Suppressor macrophage treated with lipopolysaccharide for 1 hour (primary cell): ENCODE measurements around the gene ST8SIA1.
A peak's percentile ranks its signal among the peaks of the same experiment; 100 is the strongest.
"Not testable (repeated sequence)": the region's sequence is repeated elsewhere in the genome, so short reads cannot be mapped to it uniquely, and the experiment has no call there.

ENCODE experiments used
- DNase-seq, 3 donors: peaks; one replicate each; pipeline ENCODE4 v3.0.0-alpha.2; 2020 to 2022

The ST8SIA1 gene

GRCh38 chr12:22334410-22335100 is at the start of gene ST8SIA1:
Gene ST8SIA1 (minus strand): TSS chr12:22334707. CDS start chr12:22334232, 475 bp downstream.
- DNase-seq, result peak; percentile 25 to 50 (median 33)

GRCh38 chr12:22380031-22380430 is 45.5 kb upstream of the ST8SIA1 start:
- peak in 1 of 3 donors; percentile 16 for DNase-seq

GRCh38 chr12:22377731-22378496 is 43.4 kb upstream of the ST8SIA1 start:
- DNase-seq, result peak; percentile 24 to 56 (median 46)

- DNase-seq, result not testable (repeated sequence)
Measured at GRCh38 chr12:22376596-22377150, 42.2 kb upstream of the ST8SIA1 start.

- peak; percentile 49 to 73 (median 65) for DNase-seq
Measured at GRCh38 chr12:22374508-22374907, 40.0 kb upstream of the ST8SIA1 start.

GRCh38 chr12:22372277-22372837 is 37.9 kb upstream of the ST8SIA1 start:
- no peak for DNase-seq

- no peak for DNase-seq
Measured at GRCh38 chr12:22366181-22366580, 31.7 kb upstream of the ST8SIA1 start.

- no peak for DNase-seq
Measured at GRCh38 chr12:22361785-22362184, 27.3 kb upstream of the ST8SIA1 start.

- DNase-seq, result peak in 2 of 3 donors; percentile 18 to 34
Measured at GRCh38 chr12:22360774-22361173, 26.3 kb upstream of the ST8SIA1 start.

GRCh38 chr12:22357531-22357930 is 23.0 kb upstream of the ST8SIA1 start:
- no peak for DNase-seq

GRCh38 chr12:22356231-22356630 is 21.7 kb upstream of the ST8SIA1 start:
- DNase-seq, result no peak

GRCh38 chr12:22355011-22355580 is 20.6 kb upstream of the ST8SIA1 start:
- DNase-seq, result no peak

- no peak for DNase-seq
Measured at GRCh38 chr12:22353615-22354325, 19.3 kb upstream of the ST8SIA1 start.

GRCh38 chr12:22350886-22351285 is 16.4 kb upstream of the ST8SIA1 start:
- DNase-seq, result peak in 2 of 3 donors; percentile 27 to 34

- DNase-seq, result peak in 1 of 3 donors; percentile 38
Measured at GRCh38 chr12:22348208-22348607, 13.7 kb upstream of the ST8SIA1 start.

GRCh38 chr12:22340143-22340542 is 5.6 kb upstream of the ST8SIA1 start:
- DNase-seq, result peak; percentile 79 to 89 (median 87)

- DNase-seq, result no peak
Measured at GRCh38 chr12:22339691-22340090, 5.2 kb upstream of the ST8SIA1 start.

GRCh38 chr12:22335794-22336166 is 1.3 kb upstream of the ST8SIA1 start:
- peak in 1 of 3 donors; percentile 24 for DNase-seq

- DNase-seq, result peak in 1 of 3 donors; percentile 10
Measured at GRCh38 chr12:22333713-22334409, 646 bp downstream of the ST8SIA1 start.

- DNase-seq, result peak in 2 of 3 donors; percentile 4 to 20
Measured at GRCh38 chr12:22333186-22333712, 1.3 kb downstream of the ST8SIA1 start.

GRCh38 chr12:22332202-22332601 is 2.3 kb downstream of the ST8SIA1 start:
- no peak for DNase-seq
